ENCODE data around the gene TSPAN17.

GRCh38 chr5:176647843-176648473, 674 bp downstream of the TSPAN17 start:
- TF ChIP-seq PRDM15 (CRISPR knock-in tag; IDR thresholded peaks at IDR 0.05), result no peak
- TF ChIP-seq PAX8 (IDR thresholded peaks at IDR 0.05), result no peak
- TF ChIP-seq ZNF217 (IDR thresholded peaks at IDR 0.05), result no peak
